ENCODE measurements around the gene FSTL1. TPM values are rescaled to one million over a fixed set of nuclear protein-coding genes. Genes with fewer than 3 reads are reported as not detected.

FSTL1 gene
- total and polyA plus RNA-seq, 8 donors = 7.3 to 131 (median 15.1) TPM

- Histone ChIP-seq H3K27ac (peak overlapping the region in 1 of 4 donors; percentile 81), H3K36me3 (no peaks in the 10 kb centered on the region), H3K27me3 (peaks cover 0 to 5% (median 0%) of the 10 kb centered on the region in 4 donors), H3K9me3 (no peaks in the 10 kb centered on the region), H3K4me3 (peak overlapping the region in 1 of 4 donors; percentile 7), H3K4me1 (peaks cover 0 to 16% (median 5%) of the 10 kb centered on the region in 3 donors)
- 67 to 70% methylated on average over 2 of the region's 2 CpGs for WGBS, 2 donors
- no peak for TF ChIP-seq CTCF (IDR thresholded peaks at IDR 0.05)
- DNase-seq = no peak
- FAIRE-seq = no peak
- intact Hi-C loops (cut with DNase I) = no loop called here
- peak in 1 of 4 donors; percentile 24 for ATAC-seq
Measured at GRCh38 chr3:120448756-120449155, 2.0 kb downstream of the FSTL1 start.

DNA sequence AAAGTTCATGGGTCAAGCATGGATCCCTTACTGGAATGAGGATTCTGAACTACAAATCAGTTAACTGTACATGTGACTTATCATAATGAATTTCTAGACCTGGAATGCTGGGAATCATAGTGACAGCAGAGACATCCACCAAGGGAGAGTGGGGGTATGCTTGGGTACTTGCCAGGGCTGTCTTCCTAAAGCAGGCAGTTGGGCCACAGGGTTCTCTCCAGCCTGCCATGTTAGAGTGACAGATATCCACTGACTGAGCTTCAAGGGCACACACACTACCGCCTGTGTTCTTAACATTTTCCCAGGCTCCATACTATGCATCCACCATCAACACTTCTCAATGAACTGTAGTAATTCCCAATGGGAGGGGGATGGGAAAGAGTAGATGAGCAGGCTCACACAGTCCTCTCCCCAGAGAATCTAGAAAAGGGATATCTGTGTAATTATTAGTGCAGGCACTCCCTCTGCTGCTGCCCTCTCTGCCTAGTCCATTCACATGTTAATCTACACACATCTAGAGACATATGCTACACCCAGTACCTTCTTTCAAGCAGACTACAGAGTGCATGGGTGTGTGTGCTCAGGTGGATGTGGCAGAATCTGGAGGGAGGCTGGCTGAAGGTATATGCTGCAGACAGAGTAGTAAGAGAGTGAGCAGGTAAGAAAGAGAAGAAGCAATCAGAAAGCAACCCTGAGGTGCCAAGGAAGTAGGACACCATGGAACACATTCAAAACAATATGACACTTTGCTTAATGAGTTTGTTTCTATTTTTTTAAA lies 3.7 kb downstream of the FSTL1 start:
- H3K27ac ChIP-seq = no peak overlapping the region
- DNase-seq (no peak), FAIRE-seq (no peak), ATAC-seq (no peak)
- 57 to 81% methylated on average over 1 of the region's 1 CpG for whole genome bisulfite sequencing, 2 donors
- no peaks in the 10 kb centered on the region for H3K36me3 ChIP-seq
- intact Hi-C loops (cut with DNase I) = no loop called here
- H3K4me1 ChIP-seq = peaks cover 0 to 16% (median 5%) of the 10 kb centered on the region in 3 donors
- peaks cover 0 to 5% (median 0%) of the 10 kb centered on the region in 4 donors for H3K27me3 ChIP-seq
- no peaks in the 10 kb centered on the region for H3K9me3 ChIP-seq
- H3K4me3 ChIP-seq = no peak overlapping the region
- TF ChIP-seq CTCF (IDR thresholded peaks at IDR 0.05) = no peak

- WGBS, 2 donors = 77 to 83% methylated on average over 5 of the region's 5 CpGs
Measured at GRCh38 chr3:120445654-120446053, 5.1 kb downstream of the FSTL1 start.

GRCh38 chr3:120443626-120444123 lies 7.1 kb downstream of the FSTL1 start:
- Histone ChIP-seq H3K27ac (no peak overlapping the region), H3K4me3 (no peak overlapping the region), H3K4me1 (peaks cover 0 to 5% (median 0%) of the 10 kb centered on the region in 3 donors), H3K36me3 (no peaks in the 10 kb centered on the region), H3K27me3 (peaks cover 0 to 5% (median 0%) of the 10 kb centered on the region in 4 donors), H3K9me3 (no peaks in the 10 kb centered on the region)
- DNase-seq (no peak), ATAC-seq (no peak), FAIRE-seq (no peak)
- no peak for TF ChIP-seq CTCF (IDR thresholded peaks at IDR 0.05)
- WGBS, 2 donors = 61 to 69% methylated on average over 1 of the region's 1 CpG
- intact Hi-C loops (cut with DNase I) = no loop called here

More at GRCh38 chr3:120445654-120446053, 5.1 kb downstream of the FSTL1 start:
- H3K4me3 ChIP-seq = no peak overlapping the region
- TF ChIP-seq CTCF (IDR thresholded peaks at IDR 0.05) = no peak
- H3K9me3 ChIP-seq = no peaks in the 10 kb centered on the region
- H3K27me3 ChIP-seq = peaks cover 0 to 5% (median 0%) of the 10 kb centered on the region in 4 donors
- H3K36me3 ChIP-seq = no peaks in the 10 kb centered on the region
- DNase-seq (no peak), ATAC-seq (no peak), FAIRE-seq (no peak)
- no peak overlapping the region for H3K27ac ChIP-seq
- intact Hi-C loops (cut with DNase I) = no loop called here
- peaks cover 0 to 16% (median 5%) of the 10 kb centered on the region in 3 donors for H3K4me1 ChIP-seq
